ENCODE data around the gene MUC2.

Gene MUC2

DNA sequence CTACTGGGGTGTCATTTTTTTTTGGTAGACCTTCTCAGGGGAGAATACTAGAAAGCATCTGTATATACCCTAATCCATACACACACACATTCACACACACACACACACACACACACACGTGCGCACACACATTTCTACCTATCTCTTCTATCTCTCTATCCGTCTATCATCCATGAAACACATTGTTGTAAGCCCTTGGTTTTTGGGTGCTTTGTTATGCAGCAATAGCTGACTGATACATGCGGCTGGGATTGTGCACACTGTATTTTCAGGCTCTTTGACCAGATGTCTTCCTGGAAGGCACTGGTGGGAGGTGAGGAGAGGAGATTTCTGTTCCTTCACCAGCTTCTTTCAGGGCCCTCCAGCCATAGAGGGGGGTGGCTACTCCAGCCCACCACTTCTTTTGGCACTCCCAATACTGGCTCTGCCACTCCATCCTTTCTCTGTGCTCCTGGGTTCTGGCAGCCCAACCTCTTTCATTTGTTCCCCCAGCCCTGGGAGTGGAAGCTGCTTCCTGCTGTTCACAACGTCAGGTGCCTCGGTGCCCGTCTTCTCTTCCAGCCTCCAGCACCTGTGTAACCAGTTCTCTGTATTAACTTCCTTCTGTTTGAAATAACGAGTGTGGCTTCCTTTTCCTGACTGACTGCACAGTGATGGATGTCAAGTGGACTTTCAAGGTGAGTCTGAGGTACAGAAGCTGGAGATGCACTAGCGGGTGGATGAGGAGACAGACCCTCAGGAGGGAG is 12.4 kb upstream of the MUC2 start:
- DNase-seq, result no peak
- in situ Hi-C loops (cut with HindIII; ENCODE audit: low pct_ligation_motif_present, low pct_unique_long_range_greater_than_20kb, low sequenced_read_pairs), result no loop called here

DNA sequence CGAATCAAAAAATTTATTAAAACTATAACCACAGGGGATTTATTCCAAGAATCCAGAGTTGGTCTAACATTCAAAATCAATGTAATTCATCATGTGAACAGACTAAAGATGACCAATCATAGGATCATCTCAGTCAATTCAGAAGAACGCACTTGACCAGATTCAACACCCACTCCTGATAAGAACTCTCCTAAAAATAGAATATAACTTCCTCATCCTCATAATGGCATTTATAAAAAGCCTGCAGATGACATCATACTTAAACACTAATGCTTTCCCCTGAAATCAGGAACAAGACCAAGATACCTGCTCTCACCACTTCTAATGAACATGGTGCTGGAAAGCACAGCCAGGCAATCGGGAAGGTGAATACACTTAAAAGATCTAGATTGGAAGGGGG is 10.5 kb upstream of the MUC2 start:
- in situ Hi-C loops (cut with HindIII; ENCODE audit: low pct_ligation_motif_present, low pct_unique_long_range_greater_than_20kb, low sequenced_read_pairs), result no loop called here

DNA sequence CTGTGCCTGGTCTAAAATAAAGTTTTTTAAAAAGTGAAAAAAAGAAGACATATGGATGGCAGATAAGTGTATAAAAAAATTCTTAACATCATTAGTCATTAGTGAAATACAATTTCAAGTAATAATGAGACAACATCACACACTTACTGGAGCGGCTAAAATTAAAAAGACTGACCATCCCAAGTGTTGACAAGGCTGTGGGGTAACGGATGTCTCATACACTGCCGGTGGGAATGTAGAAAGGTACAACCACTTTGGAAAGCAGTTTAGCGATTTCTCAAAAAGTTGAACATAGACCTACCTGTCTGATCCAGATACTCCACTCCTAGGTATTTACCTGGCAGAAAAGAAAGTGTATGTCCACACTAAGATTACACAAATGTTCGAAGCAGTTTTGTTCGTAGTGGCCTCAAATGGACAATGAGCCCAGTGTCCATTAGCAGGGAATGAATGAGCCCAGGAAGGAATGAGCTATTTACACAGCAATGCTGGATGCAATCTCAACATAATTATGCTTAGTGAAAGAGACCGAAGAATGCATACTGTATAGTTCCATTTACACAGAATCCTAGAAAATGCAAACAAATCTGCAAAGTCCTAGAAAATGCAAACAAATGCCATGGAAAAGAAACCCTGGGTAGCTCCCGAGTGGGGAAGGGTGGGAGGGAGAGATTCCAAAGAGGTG is 6.7 kb upstream of the MUC2 start:
- in situ Hi-C loops (cut with HindIII; ENCODE audit: low pct_ligation_motif_present, low pct_unique_long_range_greater_than_20kb, low sequenced_read_pairs), result no loop called here
- DNase-seq, result no peak

More for the DNA sequence above, 10.5 kb upstream of the MUC2 start:
- no peak for DNase-seq

DNA sequence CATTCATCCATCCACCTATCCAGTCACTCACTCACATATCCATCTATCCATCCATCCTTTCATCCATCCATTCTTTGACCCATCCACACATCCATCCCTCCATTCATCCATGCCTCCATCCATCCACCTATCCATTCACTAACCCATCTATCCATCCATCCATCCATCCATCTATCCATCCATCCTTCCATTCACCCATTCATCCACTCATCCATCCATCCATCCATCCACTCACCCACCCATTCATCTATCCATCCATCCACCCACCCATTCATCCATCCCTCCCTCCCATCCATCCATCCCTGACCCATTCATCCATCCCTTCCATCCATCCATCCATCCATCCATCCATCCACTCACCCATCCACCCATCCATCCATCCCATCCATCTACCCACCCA is 4.9 kb upstream of the MUC2 start:
- no peak for DNase-seq
- in situ Hi-C loops (cut with HindIII; ENCODE audit: low pct_ligation_motif_present, low pct_unique_long_range_greater_than_20kb, low sequenced_read_pairs), result no loop called here

DNA sequence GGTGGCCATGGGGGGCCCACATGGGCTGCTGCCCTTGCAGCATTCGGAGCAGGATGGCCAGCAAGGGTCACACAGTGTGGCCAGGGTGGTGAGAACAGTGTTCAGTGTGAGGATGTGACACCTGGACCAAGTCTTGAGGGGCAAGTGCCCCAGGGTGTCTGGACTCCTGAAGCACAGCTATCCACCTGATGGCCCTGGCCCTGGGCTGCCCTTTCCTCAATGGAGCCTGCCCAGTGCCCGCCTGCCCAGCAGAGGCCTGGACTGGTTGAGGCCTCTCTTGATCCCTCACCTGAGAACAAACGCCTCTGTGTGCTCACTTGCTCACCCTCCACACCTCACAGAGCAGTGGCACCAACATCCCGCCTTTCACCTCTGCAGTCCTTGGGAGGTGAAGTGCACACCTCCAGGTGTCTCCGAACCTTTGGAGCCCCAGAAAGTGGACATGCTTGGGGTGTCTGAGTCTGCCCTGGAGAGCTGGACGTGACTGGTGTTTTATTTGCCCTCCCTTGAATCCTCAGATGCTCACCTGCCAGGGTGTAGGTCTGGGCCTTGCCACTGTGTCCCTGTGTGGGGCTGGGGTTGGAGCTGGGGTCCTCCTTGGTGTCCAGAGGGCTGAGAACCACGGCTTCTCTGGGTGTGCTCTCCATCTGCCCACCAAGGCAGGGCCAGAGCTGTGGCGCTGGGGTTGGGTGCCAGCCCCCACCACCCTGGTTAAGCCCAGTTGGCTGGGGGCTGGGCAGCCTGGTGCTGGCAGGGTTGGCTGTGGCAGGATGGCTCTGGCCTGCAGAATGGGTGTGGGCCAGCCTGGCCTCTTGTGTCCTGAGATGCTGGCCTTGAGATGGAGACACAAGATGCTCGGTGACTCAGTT is 3.8 kb upstream of the MUC2 start:
- in situ Hi-C loops (cut with HindIII; ENCODE audit: low pct_ligation_motif_present, low pct_unique_long_range_greater_than_20kb, low sequenced_read_pairs), result no loop called here
- no peak for DNase-seq

DNA sequence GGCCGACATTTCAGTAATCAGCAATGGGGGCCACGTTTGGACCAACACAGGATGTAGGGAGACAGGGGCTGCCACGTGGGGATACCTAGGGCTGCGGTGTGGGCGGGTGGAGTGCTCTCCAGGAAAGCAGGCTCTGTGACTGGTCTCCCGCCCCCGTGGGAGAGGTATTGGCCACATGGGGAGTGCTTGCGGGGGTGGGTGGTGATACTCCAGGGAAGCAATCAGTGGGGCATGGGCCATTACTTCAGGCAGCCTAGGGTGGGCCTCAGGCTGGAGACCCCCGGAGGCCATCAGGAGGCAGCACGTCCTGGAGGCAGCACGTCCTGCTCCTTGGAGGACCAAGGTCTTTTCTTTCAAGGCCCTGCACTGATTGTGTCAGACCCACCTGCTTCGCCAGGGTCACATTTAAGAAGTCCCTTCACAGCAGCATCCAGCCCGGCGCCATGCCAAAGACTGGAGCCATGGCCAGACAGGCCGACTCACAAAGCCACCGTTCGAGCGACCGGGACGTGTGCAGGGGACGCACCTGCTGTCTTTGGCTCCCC is 3.0 kb upstream of the MUC2 start:
- in situ Hi-C loops (cut with HindIII; ENCODE audit: low pct_ligation_motif_present, low pct_unique_long_range_greater_than_20kb, low sequenced_read_pairs), result no loop called here
- DNase-seq, result no peak

DNA sequence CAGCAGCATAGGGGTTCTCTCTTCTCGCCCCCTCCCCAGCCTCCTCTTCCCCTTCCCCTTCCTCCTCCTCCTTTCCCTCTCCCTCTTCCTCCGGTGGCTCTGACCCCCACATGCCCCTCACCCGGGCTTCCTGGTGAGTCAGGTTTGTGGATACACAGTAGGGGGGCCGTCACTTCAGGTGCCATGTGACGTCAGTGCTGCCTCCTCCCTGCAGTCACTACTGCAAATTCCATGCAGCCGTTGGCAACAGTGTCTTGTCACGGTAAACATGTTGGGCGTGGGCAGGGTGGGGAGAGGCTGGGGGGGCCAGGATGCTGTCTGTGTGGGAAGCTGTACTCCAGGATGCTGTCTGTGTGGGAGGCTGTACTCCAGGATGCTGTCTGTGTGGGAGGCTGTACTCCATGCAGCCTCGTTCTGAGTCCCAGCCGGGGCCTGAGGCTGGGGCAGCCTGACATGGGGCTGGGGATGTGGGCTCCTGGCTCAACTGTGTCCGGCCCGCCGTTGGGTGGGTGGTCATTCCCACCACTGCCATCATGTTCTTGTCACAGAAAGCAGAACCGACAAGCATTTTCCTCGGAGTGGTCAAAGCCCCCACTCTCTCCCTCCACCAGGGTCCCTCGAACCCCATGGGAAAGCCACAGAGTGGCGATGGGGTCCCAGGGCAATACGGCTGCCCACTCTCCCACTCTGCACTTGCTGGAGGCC is 2.4 kb upstream of the MUC2 start:
- no peak for DNase-seq
- in situ Hi-C loops (cut with HindIII; ENCODE audit: low pct_ligation_motif_present, low pct_unique_long_range_greater_than_20kb, low sequenced_read_pairs), result no loop called here

DNA sequence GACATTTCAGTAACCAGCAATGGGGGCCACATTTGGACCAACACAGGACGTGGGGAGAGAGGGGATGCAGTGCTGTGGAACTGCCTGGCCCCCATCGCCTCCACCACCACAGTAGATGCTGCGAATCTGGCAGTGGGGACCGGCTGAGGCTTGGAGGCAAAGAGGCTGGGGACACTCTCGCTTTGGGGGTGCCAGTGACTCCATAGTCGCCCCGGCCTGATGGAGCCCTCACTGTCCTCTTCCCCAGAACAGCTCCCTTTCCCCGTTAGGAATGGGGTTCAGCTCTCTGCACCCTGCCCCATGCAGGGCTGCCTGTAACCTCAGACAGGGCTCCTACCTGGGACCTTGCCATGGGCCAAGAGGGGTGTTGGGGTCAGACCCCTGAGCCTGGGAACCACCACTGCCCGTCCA is 1.8 kb upstream of the MUC2 start:
- DNase-seq, result no peak
- in situ Hi-C loops (cut with HindIII; ENCODE audit: low pct_ligation_motif_present, low pct_unique_long_range_greater_than_20kb, low sequenced_read_pairs), result no loop called here

DNA sequence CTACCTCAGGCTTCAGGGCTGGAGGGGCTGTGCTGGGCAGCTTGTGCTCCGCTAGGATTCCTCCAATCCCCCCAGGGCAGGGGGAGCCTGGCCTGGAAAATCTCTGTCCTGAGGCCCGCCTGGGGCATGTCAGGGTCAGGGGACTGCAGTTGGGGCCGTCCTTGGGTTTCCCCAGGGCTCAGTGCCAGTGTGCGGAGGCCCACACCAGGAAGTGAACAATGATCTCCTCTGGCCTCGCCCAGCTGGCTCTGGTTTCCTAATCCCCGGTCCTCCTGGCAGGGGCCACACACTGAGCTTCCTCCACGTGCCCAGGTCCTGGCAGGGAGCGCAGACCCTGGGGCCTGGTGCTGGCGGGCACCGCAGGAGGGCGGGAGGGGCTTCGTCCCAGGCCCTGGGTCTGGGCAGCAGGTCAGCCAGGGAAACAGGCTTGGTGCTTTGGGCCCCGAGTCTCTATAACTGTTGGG is 1.4 kb upstream of the MUC2 start:
- DNase-seq, result no peak
- in situ Hi-C loops (cut with HindIII; ENCODE audit: low pct_ligation_motif_present, low pct_unique_long_range_greater_than_20kb, low sequenced_read_pairs), result no loop called here

DNA sequence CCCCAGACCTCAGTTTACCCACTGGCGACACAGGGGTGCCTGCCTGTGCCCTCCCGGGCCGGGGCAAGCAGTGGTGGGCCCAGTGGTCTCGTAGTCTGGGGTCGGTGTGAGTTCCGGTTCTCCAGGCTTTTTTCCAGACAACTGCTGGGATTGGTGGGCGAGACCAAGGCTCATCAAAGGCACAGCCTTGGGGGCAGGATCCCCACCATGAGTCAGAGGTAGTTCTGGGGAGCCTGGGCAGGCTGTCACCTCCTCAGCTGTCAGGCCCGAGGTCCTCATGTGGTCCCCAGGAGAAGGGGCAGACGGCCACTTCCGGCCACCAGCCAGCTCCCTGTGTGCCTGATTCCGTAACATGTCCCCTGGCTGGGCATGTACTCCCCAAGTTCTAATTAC is 827 bp upstream of the MUC2 start:
- in situ Hi-C loops (cut with HindIII; ENCODE audit: low pct_ligation_motif_present, low pct_unique_long_range_greater_than_20kb, low sequenced_read_pairs), result no loop called here
- DNase-seq, result no peak

DNA sequence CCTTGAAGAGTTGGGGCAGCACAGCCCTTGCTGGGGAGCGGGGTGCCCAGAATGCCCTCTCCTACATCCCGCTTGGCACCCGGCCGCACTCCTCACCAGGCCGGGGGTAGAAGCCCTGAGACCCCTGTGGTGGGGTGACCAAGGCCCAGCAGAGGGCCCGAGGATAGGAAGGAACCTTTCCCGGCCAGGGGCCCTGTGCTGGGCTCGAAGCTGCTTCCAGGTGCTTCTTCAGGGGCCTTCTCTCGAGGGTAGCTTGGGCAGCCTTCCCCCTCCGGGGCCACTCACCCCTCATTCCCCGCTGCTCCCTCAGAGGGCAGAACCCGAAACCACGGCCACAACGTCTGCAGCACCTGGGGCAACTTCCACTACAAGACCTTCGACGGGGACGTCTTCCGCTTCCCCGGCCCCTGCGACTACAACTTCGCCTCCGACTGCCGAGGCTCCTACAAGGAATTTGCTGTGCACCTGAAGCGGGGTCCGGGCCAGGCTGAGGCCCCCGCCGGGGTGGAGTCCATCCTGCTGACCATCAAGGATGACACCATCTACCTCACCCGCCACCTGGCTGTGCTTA is 752 bp downstream of the MUC2 start:
- in situ Hi-C loops (cut with HindIII; ENCODE audit: low pct_ligation_motif_present, low pct_unique_long_range_greater_than_20kb, low sequenced_read_pairs), result no loop called here
- no peak for DNase-seq

DNA sequence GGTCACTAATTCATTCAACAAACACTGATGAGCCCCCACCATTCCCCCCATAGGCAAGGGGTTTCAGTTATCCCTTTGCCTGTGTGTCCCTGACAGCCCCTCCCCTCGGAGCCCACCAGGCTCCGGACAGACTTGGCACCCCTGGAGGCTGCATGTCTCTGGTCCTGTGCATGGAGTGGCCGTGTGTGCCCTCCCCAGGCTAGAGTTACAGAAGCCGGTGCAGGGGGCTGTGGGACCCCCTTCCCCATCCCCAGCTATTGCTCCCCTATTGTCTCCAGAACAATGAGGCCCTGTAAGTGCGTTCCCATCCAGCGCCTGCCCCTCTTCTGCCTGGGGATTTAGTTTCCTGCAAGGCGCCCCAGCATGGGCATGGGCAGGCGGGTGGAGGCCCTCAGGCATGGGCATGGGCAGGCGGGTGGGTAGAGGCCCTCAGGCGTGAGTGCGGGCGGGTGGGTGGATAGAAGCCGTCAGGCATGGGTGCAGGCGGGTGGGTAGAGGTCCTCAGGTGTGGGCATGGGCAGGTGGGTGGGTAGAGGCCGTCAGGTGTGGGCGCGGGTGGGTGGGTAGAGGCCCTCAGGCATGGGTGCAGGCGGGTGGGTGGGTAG is 1.5 kb downstream of the MUC2 start:
- no peak for DNase-seq
- in situ Hi-C loops (cut with HindIII; ENCODE audit: low pct_ligation_motif_present, low pct_unique_long_range_greater_than_20kb, low sequenced_read_pairs), result no loop called here

DNA sequence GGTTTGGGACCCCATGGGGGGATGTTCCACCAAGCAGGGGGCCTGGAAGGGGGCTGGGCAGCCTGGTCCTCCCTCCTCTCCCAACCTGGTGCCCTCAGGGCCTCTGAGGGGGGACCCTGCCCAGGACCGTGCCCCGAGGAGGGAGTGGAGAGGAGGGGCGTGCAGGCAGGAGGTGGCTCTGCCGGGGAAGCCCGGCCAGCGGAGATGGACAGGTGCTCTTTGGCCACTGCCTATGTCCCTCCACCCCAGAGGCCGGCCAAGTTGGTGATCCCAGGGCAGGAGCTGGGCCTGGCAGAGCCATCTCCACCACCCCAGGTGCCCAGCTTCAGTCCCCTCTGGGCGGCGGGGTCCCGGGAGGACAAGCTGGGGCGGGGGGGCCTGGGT is 2.4 kb downstream of the MUC2 start:
- in situ Hi-C loops (cut with HindIII; ENCODE audit: low pct_ligation_motif_present, low pct_unique_long_range_greater_than_20kb, low sequenced_read_pairs), result no loop called here
- no peak for DNase-seq

DNA sequence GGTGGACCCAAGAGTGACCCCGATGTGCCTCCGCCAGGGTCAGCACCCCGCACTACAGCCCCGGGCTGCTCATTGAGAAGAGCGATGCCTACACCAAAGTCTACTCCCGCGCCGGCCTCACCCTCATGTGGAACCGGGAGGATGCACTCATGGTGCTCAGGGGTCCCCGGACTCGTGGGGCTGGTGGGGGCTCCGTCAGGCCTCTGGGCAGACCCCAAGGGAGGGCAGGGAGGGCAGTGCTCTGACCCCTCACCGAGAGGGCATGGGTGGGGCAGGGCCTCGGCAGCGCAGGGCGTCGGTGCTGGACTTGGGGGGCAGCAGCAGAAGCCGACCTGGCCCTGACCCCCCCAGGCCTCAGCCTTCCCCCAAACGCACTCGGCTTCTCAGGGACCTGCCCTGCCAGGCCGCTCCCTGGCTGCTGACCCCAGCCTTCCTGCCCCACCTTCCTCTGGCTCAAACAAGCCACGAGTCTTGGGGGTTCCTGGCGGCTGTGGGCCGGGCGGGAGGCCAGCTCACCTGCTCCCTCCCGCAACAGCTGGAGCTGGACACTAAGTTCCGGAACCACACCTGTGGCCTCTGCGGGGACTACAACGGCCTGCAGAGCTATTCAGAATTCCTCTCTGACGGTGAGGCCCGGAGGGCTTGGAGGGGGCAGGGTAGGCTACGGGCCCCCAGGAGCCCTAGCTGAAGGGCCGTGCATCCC is 2.9 kb downstream of the MUC2 start:
- in situ Hi-C loops (cut with HindIII; ENCODE audit: low pct_ligation_motif_present, low pct_unique_long_range_greater_than_20kb, low sequenced_read_pairs), result no loop called here
- DNase-seq, result no peak

DNA sequence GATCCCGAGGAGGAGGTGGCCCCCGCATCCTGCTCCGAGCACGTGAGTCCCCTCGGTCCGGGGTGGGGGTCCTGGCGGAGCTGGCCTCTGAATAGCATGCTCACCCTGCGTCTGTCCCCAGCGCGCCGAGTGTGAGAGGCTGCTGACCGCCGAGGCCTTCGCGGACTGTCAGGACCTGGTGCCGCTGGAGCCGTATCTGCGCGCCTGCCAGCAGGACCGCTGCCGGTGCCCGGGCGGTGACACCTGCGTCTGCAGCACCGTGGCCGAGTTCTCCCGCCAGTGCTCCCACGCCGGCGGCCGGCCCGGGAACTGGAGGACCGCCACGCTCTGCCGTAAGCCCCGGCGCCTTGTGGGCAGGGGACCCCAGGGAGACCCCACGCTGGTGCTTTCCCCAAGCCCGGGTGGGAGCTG is 3.5 kb downstream of the MUC2 start:
- in situ Hi-C loops (cut with HindIII; ENCODE audit: low pct_ligation_motif_present, low pct_unique_long_range_greater_than_20kb, low sequenced_read_pairs), result no loop called here
- DNase-seq, result no peak

DNA sequence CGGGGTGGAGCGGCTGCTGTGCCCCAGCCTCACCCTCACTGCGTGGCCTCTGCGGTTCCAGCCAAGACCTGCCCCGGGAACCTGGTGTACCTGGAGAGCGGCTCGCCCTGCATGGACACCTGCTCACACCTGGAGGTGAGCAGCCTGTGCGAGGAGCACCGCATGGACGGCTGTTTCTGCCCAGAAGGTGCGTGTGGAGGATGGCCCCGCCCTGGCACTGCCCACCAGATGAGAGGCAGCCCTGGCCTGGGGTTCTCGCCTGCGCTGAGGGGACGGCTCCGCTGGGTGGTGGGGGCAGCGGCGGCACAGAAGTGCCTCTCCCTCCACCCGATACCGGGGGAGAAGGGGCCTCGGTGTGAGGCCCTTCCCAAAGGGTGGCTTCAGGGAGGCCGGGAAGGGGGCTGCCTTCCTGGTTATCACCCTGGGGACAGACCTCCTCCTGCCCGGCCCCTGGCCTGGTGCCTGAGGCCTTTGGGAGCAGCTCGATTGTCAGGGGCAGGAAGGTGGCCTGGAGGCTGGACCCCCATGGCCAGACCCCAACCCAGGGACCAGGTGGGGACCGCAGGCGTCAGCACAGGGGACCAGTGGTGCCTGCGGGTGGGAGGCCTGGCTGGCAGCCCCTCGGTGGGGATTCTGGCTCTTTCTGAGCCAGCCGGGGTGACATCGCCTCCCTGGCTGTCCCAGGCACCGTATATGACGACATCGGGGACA is 7.1 kb downstream of the MUC2 start:
- no peak for DNase-seq
- in situ Hi-C loops (cut with HindIII; ENCODE audit: low pct_ligation_motif_present, low pct_unique_long_range_greater_than_20kb, low sequenced_read_pairs), result no loop called here

DNA sequence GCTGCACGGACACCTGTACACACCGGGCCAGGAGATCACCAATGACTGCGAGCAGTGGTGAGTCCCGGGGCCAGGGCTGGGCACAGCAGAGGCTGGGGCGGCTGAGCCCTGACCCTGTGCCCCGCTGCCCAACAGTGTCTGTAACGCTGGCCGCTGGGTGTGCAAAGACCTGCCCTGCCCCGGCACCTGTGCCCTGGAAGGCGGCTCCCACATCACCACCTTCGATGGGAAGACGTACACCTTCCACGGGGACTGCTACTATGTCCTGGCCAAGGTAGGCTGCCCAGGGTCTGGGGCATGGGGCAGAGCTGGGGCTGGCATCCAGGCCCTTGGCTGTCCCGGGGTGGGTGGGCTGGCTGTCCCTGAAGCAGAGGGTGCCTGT is 7.7 kb downstream of the MUC2 start:
- no peak for DNase-seq
- in situ Hi-C loops (cut with HindIII; ENCODE audit: low pct_ligation_motif_present, low pct_unique_long_range_greater_than_20kb, low sequenced_read_pairs), result no loop called here
